Measurements from ENCODE around the gene RAB3A. TPM values are rescaled to one million over a fixed set of nuclear protein-coding genes. Genes with fewer than 3 reads are reported as not detected.

The RAB3A gene
- total and polyA plus RNA-seq, 9 of the 15 experiments (the other 6 are each of a cell fraction or from before 2014, with no cell fraction given), result 0.17 to 5.1 (median 0.90) TPM; not detected in 1

DNA sequence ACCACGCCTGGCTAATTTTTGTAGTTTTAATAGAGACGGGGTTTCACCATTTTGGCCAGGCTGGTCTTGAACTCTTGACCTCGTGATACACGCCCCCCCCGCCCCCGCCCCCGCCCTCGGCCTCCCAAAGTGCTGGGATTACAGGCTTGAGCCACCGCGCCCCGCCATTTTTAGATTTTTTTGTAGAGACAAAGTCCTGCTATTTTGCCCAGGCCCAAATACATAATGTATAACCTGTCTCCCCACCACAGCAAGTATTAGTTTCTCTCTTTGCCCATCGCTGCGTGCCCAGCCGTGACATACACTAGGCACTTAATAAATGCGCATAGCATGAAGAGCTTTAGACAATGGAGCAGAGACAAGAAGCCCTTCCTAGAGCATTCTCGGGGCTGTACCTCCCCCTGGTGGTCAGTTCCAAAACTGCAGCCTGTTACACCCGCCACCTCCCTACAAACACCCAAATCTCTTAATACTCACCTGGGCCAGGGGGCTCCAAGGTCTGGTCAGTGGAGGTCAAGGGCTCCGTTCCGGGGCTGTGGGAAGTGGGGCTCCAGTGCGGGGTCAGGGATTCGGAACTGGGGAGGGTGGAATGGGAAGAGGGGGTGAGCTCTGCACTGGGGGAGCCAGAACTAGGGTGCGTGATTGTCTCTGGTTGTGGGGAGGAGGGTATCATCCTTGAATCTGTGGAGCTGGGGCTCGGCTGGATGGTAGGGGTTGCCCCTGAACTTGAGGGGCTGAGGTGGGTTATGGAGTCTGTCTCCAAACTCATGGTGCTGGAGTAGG, 47.9 kb upstream of the RAB3A start (continued):
- peak in 1 of 2 experiments; percentile 53; a peak in 1 of 4 replicates for TF ChIP-seq RCOR1 (IDR thresholded peaks at IDR 0.05; ENCODE audit: borderline replicate concordance in 1 of 2, low read depth in 2 of 2, low read length in 2 of 2)
- peak; percentile 70 for TF ChIP-seq ZFP36 (IDR thresholded peaks at IDR 0.05; ENCODE audit: low read depth, low read length, partially characterized antibody)
- no peak for TF ChIP-seq KHSRP (IDR thresholded peaks at IDR 0.05)
- TF ChIP-seq, protein P1, sequence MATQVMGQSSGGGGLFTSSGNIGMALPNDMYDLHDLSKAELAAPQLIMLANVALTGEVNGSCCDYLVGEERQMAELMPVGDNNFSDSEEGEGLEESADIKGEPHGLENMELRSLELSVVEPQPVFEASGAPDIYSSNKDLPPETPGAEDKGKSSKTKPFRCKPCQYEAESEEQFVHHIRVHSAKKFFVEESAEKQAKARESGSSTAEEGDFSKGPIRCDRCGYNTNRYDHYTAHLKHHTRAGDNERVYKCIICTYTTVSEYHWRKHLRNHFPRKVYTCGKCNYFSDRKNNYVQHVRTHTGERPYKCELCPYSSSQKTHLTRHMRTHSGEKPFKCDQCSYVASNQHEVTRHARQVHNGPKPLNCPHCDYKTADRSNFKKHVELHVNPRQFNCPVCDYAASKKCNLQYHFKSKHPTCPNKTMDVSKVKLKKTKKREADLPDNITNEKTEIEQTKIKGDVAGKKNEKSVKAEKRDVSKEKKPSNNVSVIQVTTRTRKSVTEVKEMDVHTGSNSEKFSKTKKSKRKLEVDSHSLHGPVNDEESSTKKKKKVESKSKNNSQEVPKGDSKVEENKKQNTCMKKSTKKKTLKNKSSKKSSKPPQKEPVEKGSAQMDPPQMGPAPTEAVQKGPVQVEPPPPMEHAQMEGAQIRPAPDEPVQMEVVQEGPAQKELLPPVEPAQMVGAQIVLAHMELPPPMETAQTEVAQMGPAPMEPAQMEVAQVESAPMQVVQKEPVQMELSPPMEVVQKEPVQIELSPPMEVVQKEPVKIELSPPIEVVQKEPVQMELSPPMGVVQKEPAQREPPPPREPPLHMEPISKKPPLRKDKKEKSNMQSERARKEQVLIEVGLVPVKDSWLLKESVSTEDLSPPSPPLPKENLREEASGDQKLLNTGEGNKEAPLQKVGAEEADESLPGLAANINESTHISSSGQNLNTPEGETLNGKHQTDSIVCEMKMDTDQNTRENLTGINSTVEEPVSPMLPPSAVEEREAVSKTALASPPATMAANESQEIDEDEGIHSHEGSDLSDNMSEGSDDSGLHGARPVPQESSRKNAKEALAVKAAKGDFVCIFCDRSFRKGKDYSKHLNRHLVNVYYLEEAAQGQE (IDR thresholded peaks at IDR 0.05; ENCODE audit: borderline replicate concordance), result peak; percentile 95
- TF ChIP-seq, protein P1 (CRISPR knock-in tag; IDR thresholded peaks at IDR 0.05; ENCODE audit: low read depth), result no peak
- TF ChIP-seq SMARCA5 (IDR thresholded peaks at IDR 0.05), result no peak
- peak in 1 of 2 experiments; percentile 37; a peak in 1 of 4 replicates for TF ChIP-seq TBL1XR1 (IDR thresholded peaks at IDR 0.05; ENCODE audit: low read length in 2 of 2)
- 0 out of 2 replicates have a peak, but pooled peaks have one; percentile 18 for TF ChIP-seq ZNF384 (IDR thresholded peaks at IDR 0.05; ENCODE audit: low read depth, low read length)
- TF ChIP-seq STAG1 (CRISPR knock-in tag; IDR thresholded peaks at IDR 0.05; ENCODE audit: borderline replicate concordance), result peak; percentile 88
- TF ChIP-seq, protein P2, sequence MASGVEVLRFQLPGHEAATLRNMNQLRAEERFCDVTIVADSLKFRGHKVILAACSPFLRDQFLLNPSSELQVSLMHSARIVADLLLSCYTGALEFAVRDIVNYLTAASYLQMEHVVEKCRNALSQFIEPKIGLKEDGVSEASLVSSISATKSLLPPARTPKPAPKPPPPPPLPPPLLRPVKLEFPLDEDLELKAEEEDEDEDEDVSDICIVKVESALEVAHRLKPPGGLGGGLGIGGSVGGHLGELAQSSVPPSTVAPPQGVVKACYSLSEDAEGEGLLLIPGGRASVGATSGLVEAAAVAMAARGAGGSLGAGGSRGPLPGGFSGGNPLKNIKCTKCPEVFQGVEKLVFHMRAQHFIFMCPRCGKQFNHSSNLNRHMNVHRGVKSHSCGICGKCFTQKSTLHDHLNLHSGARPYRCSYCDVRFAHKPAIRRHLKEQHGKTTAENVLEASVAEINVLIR (CRISPR knock-in tag; IDR thresholded peaks at IDR 0.05), result no peak
- TF ChIP-seq, protein P3, sequence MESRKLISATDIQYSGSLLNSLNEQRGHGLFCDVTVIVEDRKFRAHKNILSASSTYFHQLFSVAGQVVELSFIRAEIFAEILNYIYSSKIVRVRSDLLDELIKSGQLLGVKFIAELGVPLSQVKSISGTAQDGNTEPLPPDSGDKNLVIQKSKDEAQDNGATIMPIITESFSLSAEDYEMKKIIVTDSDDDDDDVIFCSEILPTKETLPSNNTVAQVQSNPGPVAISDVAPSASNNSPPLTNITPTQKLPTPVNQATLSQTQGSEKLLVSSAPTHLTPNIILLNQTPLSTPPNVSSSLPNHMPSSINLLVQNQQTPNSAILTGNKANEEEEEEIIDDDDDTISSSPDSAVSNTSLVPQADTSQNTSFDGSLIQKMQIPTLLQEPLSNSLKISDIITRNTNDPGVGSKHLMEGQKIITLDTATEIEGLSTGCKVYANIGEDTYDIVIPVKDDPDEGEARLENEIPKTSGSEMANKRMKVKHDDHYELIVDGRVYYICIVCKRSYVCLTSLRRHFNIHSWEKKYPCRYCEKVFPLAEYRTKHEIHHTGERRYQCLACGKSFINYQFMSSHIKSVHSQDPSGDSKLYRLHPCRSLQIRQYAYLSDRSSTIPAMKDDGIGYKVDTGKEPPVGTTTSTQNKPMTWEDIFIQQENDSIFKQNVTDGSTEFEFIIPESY (CRISPR knock-in tag; IDR thresholded peaks at IDR 0.05), result peak; percentile 59
- TF ChIP-seq ARID2 (IDR thresholded peaks at IDR 0.05), result peak; percentile 81; the same call in 1 of the 2 replicates
- TF ChIP-seq CC2D1A (IDR thresholded peaks at IDR 0.05), result peak; percentile 87
- TF ChIP-seq, protein P4, sequence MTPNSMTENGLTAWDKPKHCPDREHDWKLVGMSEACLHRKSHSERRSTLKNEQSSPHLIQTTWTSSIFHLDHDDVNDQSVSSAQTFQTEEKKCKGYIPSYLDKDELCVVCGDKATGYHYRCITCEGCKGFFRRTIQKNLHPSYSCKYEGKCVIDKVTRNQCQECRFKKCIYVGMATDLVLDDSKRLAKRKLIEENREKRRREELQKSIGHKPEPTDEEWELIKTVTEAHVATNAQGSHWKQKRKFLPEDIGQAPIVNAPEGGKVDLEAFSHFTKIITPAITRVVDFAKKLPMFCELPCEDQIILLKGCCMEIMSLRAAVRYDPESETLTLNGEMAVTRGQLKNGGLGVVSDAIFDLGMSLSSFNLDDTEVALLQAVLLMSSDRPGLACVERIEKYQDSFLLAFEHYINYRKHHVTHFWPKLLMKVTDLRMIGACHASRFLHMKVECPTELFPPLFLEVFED (CRISPR knock-in tag; conservative IDR thresholded peaks at IDR 0.05), result no peak
- TF ChIP-seq CBX2 (IDR thresholded peaks at IDR 0.05; ENCODE audit: insufficient read depth, low read length, poor library complexity, severe bottlenecking), result no peak
- no peak for TF ChIP-seq BMI1 (IDR thresholded peaks at IDR 0.05; ENCODE audit: low read length)
